HG03439 (cell line): Measurements from ENCODE around the gene RBMS1.

ENCODE experiments used
- ATAC-seq: cut with Tn5 transposase; IDR thresholded peaks from one replicate; pipeline ENCODE4 v1.9.1; 2021; ENCODE audit warnings: mild to moderate bottlenecking, moderate library complexity; ENCODE audit not compliant: unreplicated experiment

The RBMS1 gene

GRCh38 chr2:160261732-160262131 is 231.9 kb downstream of the RBMS1 start:
- ATAC-seq = no peak

GRCh38 chr2:160258492-160258805 is 235.2 kb downstream of the RBMS1 start:
- ATAC-seq = no peak

- no peak for ATAC-seq
Measured at GRCh38 chr2:160257743-160258491, 235.7 kb downstream of the RBMS1 start.

- ATAC-seq = no peak
Measured at GRCh38 chr2:160257041-160257742, 236.4 kb downstream of the RBMS1 start.

GRCh38 chr2:160256507-160256906 is 237.1 kb downstream of the RBMS1 start:
- ATAC-seq = no peak

- no peak for ATAC-seq
Measured at GRCh38 chr2:160255408-160255807, 238.2 kb downstream of the RBMS1 start.

- no peak for ATAC-seq
Measured at GRCh38 chr2:160254189-160254762, 239.3 kb downstream of the RBMS1 start.

- no peak for ATAC-seq
Measured at GRCh38 chr2:160253440-160254188, 240.0 kb downstream of the RBMS1 start.

GRCh38 chr2:160252900-160253299 is 240.7 kb downstream of the RBMS1 start:
- ATAC-seq = no peak

- ATAC-seq = no peak
Measured at GRCh38 chr2:160252278-160252887, 241.2 kb downstream of the RBMS1 start.

GRCh38 chr2:160251569-160251968 is 242.0 kb downstream of the RBMS1 start:
- ATAC-seq = no peak

GRCh38 chr2:160249876-160250275 is 243.7 kb downstream of the RBMS1 start:
- no peak for ATAC-seq

GRCh38 chr2:160247296-160248035 is 246.1 kb downstream of the RBMS1 start:
- ATAC-seq = no peak

- no peak for ATAC-seq
Measured at GRCh38 chr2:160246356-160246755, 247.3 kb downstream of the RBMS1 start.

GRCh38 chr2:160245614-160246155 is 247.9 kb downstream of the RBMS1 start:
- no peak for ATAC-seq

- no peak for ATAC-seq
Measured at GRCh38 chr2:160242893-160243564, 250.6 kb downstream of the RBMS1 start.

GRCh38 chr2:160241251-160242137 is 252.1 kb downstream of the RBMS1 start:
- ATAC-seq = no peak

- ATAC-seq = no peak
Measured at GRCh38 chr2:160239436-160239835, 254.2 kb downstream of the RBMS1 start.

- ATAC-seq = no peak
Measured at GRCh38 chr2:160238392-160238791, 255.2 kb downstream of the RBMS1 start.
